ENCODE measurements around the gene MAP3K20.
"Not testable (repeated sequence)": the region's sequence is repeated elsewhere in the genome, so short reads cannot be mapped to it uniquely, and the experiment has no call there.

MAP3K20 gene

DNA sequence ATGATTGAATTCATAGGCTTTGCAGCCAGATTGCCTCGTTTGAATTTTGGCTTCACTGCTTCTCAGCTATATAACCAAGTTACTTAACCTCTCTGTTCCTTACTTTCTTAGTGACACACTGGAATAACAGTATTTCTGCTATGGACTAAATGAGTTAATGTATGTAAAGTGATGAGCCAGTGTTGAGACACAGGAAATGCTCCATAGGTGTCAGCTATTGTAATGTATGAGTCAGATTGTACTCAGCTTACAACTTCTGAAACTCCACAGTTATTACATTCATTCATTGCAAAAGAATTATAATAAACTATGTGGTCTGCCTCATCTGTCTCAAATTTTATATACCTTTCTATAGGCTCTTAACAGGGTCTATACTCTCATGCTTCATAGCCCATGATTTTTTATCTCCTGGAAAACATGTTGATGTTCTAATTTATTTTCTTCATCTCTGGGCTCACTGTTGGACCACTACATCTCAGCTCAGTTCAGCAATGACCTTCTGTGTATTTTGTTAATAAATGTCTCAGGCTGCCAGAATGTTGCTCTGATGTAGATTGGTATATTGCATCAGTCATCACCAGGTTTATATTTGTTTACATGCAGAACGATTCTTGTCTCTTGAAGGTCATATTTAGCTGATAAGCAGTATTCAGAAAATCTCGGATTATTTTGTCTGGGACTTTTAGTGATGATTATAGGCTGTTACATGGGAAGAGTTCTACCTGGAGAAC is 76.2 kb downstream of the MAP3K20 start:
- FAIRE-seq (no peak), DNase-seq (ENCODE audit: insufficient read length, low spot score) (no peak)

DNA sequence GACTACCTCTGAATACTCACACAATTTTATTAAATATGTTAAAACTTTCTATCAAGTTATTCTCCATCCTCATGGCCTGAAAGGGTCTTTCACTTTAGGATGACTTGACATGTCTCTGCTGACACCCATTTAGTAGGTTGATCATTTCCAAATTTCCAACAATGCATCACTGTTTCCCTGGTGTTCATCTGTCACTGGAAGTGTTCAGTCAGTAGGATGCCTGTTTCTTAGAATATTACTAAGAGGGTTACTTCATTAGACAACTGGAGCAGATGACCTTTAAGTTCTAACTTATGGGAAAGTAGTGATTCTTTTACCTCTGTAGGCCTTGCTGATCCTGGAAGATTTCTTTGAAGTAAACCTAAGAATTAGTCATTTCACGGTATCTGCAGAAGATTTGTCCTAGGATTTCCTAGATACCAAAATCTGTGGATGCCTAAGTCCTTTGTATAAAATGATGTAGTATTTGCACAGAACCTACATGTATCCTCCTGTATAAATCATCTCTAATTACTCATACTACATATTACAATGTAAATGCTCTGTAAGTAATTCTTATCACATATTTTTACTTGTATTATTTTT is 77.7 kb downstream of the MAP3K20 start:
- DNase-seq (ENCODE audit: insufficient read length, low spot score) (no peak), FAIRE-seq (no peak)

DNA sequence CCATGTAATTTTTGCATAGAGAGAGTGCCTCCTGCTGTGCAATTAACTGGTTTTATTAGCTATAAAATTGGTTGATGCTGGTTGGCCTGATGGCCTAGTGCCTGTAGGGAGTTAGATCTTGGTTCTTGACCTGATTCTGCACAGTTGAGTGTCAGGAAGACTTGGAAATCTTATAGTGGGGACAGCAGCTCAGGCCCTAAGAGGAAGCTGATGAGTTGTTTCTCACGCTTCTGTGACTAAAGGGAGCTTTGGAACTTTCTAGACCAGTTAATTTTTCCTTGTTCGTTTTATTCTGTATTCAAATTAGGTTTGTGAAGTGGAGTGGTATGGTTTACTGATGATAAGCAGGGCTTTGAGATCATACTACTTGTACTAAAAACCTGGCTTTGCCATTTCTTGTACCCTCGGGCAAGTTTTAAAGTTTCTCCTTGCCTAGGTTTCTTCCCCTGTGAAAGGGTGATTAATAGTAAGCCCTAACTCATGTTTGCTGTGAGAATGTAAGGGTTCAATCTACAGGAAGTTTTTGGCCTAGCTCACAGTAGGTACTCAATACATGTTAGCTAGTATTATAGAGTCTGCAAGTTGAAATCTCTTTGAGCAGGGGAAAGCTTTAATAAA is 82.1 kb downstream of the MAP3K20 start:
- FAIRE-seq: no peak
- no peak for DNase-seq (ENCODE audit: insufficient read length, low spot score)

DNA sequence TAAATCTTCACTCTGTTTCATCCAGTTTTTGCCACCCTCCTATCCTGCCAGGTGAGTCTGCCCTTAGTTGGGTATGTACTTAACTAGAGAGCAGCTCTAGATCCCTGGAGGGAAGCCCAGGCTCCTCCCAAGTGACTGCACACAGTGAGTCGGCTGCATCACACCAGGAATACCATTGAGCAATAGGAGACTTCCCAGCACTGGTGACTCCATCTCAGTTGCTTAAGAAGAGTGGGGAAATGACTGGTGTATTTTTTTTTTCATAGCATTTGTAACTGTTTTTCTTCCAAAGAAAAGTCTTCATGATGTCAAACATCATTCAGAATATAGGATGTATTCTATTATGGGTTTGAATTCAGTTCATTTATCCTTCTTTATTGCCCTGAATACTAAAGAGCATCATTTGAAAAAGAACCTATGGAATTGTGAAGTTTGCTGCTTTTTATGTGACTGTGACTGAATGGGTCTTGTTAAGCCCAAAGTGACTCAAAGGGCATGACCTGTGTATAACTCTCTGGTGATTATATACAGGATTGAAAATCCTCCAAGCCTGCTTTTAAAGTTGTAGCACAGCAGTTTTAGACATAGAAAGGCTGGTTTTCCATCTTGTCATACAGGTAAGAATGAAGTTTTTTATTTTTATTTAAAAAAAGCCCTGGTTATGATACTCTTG is 84.3 kb downstream of the MAP3K20 start:
- no peak for DNase-seq (ENCODE audit: insufficient read length, low spot score)
- FAIRE-seq: no peak

DNA sequence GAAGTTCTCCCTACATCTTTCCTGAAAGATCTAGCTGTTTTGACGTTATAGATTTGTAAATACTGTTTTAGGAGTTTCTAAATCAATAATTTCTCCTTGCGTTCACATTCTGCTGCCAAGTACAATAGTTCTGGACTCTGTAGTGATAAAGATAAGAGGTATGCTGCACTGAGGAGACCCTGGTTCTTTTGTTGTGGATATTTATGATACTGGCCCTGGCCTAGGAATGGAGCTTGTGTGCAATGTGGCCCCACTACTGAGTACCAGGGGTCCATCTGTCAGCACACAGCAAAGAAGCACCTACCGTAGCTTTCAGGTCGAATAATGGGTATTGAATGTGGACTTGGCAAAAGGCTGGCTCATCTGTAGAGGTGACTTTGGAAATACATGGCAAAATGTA is 85.0 kb downstream of the MAP3K20 start:
- DNase-seq (ENCODE audit: insufficient read length, low spot score) (no peak), FAIRE-seq (no peak)

DNA sequence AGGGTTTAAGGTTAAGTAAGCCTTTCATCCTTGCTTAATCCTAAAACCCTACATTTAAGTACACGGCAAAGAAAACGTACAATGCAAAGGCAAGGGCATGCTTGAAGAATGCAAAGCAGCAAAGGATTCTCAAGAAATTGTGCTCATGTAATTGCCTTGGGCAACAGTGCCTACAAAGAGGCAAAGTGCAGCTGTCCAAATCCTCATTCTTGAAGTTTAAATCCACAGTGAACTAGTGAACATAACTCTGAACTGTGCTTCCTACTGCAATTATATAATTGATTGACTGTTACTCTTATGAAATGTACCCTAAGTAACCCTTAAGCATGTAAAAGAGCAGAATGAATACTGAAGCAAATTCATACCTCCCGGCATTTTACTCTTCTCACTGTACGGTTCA is 85.4 kb downstream of the MAP3K20 start:
- DNase-seq (ENCODE audit: insufficient read length, low spot score): no peak
- no peak for FAIRE-seq

DNA sequence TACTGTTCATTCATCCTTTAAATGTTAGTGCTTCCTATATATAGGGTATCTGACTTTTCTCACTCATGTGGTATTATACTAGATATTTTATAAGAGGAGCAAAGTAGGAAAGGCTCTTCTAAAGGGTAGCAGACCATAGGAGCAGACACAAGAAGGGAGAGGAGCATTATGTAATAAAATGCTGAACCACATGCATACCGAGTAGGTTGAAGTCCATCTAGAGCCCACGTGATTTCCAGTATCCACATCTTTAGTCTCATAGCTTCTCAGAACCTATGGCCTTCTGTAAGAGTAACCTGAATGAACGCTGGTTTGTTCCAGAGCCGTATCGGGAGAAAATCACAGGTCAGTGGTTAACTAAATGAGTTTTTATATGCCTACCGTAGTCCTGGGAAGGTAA is 85.9 kb downstream of the MAP3K20 start:
- FAIRE-seq: no peak
- DNase-seq (ENCODE audit: insufficient read length, low spot score): no peak

DNA sequence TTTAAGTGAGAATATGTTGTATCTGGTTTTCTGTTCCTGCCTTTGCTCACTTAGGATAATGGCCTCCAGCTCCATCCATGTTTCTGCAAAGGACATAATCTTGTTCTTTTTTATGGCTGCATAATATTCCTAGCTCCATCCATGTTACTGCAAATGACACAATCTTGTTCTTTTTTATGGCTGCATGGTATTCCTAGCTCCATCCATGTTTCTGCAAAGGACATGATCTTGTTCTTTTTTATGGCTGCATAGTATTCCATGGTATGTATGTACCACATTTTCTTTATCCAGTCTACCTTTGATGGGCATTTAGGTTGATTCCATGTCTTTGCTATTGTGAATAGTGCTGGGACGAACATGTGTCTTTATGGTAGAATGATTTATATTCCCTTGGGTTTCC is 87.7 kb downstream of the MAP3K20 start:
- DNase-seq (ENCODE audit: insufficient read length, low spot score); FAIRE-seq: not testable (repeated sequence)

DNA sequence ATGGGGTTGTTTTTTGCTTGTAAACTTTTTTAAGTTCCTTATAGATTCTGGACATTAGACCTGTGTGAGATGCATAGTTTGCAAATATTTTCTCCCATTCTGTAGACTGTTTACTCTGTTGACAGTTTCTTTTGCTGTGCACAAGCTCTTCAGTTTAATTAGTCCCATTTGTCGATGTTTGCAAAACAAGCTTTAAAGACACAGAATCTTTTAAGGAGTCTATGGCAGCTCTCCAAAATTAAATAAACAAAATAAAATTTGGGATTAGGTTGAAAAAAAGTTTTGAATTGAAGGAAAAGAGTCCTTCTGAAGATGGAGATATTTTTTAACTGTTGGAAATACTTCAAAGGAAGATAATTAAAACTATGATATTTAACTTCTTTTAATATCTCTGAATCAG is 88.8 kb downstream of the MAP3K20 start:
- no peak for FAIRE-seq

DNA sequence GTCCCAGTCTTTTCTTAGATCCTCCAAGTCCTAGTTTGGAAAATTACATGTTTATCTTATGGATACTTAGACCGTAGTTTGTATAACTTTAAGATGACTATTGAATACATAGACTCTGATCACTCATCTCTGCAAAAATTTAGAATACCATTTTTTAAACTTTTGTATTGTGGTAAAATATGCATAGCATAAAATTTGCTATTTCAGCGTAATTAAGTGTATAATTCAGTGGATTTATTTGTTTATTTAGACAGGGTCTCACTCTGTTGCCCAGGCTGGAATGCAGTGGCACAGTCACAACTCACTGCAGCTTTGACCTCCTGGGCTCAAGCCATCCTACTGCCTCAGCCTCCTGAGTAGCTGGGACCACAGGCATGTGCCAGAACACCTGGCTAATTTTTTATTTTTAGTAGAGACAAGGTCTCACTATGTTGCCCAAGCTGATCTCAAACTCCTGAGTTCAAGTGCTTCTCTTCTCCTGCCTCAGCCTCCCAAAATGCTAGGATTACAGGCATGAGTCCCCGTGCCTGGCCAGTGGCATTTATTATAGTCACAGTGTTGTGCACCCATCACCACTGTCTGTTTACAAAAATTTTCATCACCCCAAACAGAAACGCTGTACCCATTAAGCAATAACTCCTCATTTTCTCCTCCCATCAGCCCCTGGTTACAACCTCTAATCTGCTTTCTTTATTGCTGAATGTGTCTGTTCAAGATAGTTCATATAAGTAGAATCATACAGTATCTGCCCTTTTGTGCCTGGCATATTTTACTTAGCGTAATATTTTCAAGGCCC is 90.0 kb downstream of the MAP3K20 start:
- FAIRE-seq: no peak
- DNase-seq (ENCODE audit: insufficient read length, low spot score): no peak

More for the DNA sequence above, 88.8 kb downstream of the MAP3K20 start:
- no peak for DNase-seq (ENCODE audit: insufficient read length, low spot score)

DNA sequence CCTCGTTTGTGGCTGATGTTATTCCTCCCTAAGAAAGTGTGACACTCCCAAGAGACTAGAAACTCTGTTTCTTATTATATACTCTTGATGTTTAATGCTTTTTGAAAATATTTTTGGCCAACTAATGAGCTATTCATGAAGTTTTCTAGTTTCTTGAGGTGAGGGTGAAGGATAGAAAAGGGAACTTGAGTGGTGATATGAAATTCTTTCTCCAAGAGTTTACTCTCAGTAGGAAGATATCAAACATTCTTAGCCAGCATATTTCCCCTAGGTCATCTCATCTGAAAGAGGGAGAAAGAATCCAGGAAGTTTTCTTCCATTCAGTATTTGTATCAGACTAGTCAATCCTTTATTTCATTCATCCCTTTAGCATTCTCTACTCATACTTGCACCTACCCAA is 95.7 kb downstream of the MAP3K20 start:
- FAIRE-seq (no peak), DNase-seq (ENCODE audit: insufficient read length, low spot score) (no peak)

DNA sequence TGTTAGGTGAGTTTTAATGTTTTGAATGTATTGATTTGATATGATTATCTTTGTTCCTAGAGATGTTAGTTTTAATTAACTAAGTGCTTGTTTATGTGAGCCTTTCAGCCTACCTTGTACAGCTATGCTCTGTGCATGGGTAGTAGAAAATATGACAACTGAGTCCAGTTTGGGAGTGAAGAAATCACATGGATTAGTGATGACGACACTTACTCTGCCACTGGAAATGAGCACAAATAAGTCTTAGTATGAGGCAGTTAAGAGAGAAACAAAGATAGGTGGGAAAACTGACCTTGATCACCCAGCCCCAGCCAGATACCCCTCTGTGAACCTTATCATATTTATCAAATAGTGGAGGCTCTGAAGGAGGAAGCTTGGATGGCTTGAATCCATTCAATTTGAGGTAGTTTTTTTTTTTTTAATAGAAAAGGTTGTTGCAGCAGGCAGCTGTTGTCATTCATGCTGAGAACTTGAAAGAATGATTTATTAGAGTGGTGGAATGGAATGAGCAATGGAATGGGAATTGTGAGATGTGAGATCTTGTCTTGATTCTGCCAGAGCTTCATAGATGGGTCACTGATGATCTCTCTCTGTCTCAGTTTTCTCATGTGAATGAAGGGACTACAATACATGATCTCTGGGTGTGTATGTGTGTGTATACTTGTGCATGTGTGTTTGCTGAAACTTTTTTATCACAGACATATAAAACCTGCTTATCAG is 96.4 kb downstream of the MAP3K20 start:
- DNase-seq (ENCODE audit: insufficient read length, low spot score): no peak

DNA sequence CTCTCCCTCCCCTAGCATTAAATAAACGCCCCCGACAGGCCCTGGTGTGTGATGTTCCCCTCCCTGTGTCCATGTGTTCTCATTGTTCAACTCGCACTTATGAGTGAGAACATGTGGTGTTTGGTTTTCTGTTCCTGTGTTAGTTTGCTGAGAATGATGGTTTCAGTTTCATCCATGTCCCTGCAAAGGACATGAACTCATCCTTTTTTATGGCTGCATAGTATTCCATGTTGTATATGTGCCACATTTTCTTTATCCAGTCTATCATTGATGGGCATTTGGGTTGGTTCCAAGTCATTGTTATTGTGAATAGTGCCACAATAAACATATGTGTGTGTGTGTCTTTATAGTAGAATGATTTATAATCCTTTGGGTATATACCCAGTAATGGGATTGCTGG is 98.7 kb downstream of the MAP3K20 start:
- not testable (repeated sequence) for FAIRE-seq; DNase-seq (ENCODE audit: insufficient read length, low spot score)

More for the DNA sequence above, 96.4 kb downstream of the MAP3K20 start:
- FAIRE-seq: no peak

DNA sequence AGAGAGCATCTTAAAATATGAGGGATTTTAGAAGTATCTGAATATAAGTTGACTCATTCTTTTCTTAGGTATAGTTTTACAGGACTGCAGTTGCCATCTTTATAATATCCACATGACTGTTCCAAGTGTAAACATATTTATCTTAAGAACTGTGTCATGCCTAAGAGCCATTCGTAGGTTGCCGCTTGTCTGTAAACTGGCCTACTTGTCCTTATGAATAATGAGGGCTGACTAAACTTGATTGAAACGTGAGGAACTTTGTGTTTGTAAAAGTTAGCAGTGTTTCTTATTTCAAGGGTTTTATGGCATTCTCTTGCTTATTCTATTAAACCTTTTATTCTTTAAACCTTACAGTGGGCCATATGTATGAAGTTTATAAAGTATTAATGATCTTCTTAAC is 99.6 kb downstream of the MAP3K20 start:
- DNase-seq (ENCODE audit: insufficient read length, low spot score) (no peak), FAIRE-seq (no peak)

DNA sequence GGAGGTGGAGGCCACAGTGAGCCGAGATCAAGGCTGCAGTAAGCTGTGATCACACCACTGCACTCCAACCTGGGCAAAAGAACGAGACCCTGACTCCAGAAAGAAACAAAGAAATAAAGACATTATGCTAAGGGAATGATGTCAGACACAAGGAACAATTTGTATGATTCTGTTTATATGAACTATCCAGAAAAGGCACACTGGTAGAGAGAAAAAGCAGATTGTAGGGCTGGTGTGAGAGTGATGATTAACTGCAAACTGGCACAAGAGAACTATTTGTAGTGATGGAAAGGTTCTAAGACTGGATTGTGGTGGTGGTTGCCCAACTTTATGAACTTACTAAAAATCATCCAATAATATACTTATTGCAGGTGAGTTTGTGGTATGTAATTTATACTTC is 106.3 kb downstream of the MAP3K20 start:
- FAIRE-seq: no peak
- DNase-seq (ENCODE audit: insufficient read length, low spot score): no peak

DNA sequence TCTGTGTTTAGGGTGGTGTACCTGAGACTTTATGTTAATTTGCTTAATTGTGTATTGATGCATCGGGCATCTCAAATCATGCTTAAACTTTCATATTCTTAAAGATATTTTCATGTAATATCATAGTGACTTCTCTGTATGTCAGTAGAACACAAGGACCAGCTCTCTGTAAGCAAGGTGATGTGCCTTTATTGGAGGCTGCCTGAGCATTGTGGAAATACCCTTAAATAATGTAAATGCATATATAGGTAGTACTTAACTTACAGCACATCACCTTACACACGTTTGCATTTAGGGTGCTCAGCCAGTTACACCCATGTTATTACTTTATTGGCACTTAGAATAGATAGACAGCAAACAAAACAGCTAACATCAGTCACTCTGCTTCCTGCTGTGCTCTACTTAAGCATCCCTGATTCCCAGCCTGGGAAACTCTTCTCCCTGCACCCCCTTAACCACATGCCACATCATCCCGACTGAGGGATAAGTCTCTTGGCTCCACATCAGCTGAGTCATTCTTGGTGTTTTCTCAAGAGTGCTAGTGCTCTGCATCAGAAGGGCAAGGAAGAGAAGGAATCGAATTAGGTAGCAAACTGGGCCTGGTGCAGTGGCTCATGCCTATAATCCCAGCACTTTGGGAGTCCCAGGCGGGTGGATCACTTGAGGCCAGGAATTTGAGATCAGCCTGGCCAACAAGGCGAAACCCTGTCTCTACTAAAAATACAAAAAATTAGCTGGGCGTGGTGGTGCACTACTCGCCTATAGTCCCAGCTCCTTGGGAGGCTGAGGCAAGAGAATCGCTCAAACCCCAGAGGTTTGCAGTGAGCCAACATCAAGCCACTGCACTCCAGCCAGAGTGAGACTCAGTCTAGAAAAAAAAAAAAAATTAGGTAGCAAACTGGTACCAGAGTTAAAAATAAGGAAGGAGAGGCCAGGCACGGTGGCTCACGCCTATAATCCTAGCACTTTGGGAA is 108.7 kb downstream of the MAP3K20 start:
- FAIRE-seq: no peak

DNA sequence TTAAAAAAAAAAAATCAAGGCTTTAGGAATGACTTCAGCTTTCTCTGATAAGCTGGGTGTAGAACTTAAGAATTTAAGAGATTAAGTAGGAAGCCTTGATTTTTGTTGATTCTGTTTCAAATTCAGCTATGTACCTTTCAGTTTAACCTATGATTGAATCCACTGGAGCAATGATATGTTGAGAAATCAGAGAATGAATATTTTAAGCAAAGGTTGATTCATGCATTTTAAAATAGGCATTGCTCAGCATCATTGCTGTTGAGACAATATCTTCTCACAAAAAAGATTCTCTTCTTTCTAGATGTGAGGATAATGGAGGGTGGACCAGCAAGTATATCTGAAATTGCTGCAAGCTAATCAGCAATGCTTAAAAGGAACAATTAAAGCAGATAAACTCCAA is 109.8 kb downstream of the MAP3K20 start:
- FAIRE-seq (no peak), DNase-seq (ENCODE audit: insufficient read length, low spot score) (no peak)

More for the DNA sequence above, 108.7 kb downstream of the MAP3K20 start:
- no peak for DNase-seq (ENCODE audit: insufficient read length, low spot score)

DNA sequence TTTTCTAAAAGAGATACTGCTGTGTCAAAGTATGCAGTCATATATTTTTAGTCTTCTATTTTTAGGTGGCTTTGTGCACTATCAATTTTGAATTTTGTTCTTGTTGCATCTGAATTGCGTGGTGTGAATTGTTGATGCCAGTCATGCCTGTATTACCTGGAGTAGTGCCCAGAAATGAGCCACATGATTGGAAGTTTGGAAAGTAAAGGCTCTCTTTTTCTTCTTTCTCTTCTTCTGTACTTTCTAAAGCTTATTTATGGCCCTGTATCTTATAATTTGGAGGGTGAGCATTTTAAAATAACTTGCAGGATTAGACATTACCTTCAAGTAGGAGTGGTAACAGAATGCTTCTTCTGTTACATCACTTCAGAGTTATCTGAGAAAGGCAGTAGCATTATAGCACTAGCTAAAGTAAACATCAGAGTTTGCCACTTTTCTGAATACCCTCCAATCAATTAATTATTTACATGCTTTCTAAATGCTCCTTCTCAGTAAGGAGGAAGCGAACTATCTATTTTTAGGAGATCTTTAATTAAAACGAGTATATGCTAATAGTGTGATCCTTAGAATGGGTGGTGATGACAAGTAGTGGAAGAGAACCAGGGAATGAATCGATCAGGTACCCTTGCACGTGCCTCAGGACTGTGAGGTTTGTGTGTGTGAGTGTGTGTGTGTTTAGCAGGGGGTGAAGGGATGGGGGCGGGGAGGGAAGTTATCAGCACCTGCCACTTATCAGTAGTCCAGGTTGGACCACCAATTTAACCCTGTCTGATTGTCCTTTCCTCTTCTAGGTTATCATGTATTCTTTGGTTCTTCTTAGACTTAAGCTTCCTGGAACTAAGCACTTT is 112.5 kb downstream of the MAP3K20 start:
- DNase-seq (ENCODE audit: insufficient read length, low spot score): no peak
- no peak for FAIRE-seq

All from GM19239 (cell line).